NCI-H1105 treated with DMSO at 0.1 percent for 48 hours (cell line): ENCODE measurements around the gene EEFSEC.

ENCODE experiments used
- DNase-seq: peaks from one replicate; lab custom pipeline; 2025; lab: John Stamatoyannopoulos, UW

EEFSEC gene

DNA sequence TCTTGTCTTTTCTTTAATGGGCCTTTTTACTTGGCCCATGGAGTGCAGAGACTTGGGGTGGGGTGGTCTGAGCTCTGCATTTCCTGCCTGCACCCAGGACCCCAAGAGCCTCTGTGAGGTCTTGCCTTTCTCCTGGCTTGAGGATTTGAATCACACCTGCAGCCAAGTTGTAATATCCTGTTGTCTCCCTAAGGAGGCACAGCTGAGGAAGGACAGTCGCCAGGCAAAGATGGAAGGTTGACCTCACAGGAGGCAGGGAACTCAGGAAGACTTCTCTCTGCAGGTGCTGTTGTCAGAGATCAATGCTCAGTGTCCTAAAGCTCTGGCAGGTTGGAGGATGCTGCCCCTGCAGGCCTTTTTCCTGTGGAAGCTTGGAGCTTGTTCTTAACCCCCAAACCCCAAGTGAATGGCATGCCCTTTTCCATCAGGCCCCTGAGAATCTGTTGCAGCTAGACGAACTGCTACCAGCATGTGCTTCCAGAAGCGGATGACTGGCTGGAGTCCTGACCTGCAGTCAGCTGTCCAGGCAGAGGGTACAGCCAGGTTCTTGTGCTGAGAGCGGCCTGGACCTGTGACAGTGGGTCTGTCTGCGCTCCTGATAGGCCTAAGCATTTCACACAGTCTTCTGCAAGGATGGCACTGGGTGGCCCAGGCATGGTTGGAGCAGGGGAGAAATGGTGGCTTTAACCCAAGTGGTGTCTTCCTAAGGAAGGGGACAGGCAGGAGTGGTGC lies 120.0 kb downstream of the EEFSEC start:
- no peak for DNase-seq

DNA sequence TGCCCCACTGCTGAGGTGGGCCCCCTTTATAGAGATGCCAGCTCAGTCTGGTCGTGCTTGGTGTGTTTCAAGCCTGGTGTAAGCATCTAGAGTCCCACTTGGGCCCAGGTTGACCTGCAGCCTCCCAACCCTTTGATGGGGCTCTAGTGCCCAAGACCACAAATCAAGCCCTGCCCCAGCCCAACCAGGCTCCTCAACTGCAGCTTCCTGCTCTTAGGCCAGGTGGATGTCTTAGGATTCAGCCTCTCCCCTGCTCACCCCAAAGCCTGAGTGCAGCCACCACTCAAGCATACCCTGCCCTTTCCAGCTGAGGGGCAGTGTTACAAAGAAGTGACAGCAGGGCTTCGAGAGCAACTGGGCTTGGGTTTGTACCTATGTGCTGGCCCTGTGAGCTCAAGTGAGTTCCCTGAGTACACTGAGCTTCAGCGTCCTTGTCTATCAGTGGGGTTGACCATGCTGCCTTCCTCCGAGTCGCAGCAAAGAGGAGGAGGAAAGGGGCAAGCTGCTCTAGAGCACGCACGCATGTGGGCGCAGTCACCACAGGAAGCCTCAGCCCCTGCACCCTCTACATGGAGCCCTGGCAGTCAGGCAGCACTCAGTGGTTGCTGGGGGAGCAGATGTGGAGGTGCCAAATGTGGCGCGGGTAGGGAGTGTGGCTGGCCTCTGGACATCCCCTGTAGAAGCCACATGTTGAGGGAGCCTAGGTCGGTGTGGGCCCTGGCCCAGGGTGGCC lies 120.7 kb downstream of the EEFSEC start:
- DNase-seq = no peak

DNA sequence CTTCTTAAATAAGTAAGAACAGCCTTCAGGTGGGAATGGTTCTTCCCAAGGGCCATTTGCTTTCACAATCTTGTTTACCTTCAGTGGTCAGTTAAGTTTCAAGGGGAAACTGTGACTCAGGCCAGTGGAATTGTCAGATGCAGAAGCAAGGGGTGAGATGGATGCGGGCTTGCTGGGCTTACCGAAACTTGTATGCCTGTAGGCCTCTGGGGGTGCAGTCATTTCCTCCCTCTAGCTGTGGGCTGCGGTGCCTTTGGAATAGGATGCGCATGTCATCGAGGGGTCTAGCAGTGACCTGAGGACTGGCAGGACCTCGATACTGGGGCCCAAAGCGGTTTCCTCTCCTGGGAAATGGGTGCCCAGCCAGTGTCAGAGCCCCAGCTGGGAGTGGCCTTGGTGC lies 121.6 kb downstream of the EEFSEC start:
- no peak for DNase-seq

DNA sequence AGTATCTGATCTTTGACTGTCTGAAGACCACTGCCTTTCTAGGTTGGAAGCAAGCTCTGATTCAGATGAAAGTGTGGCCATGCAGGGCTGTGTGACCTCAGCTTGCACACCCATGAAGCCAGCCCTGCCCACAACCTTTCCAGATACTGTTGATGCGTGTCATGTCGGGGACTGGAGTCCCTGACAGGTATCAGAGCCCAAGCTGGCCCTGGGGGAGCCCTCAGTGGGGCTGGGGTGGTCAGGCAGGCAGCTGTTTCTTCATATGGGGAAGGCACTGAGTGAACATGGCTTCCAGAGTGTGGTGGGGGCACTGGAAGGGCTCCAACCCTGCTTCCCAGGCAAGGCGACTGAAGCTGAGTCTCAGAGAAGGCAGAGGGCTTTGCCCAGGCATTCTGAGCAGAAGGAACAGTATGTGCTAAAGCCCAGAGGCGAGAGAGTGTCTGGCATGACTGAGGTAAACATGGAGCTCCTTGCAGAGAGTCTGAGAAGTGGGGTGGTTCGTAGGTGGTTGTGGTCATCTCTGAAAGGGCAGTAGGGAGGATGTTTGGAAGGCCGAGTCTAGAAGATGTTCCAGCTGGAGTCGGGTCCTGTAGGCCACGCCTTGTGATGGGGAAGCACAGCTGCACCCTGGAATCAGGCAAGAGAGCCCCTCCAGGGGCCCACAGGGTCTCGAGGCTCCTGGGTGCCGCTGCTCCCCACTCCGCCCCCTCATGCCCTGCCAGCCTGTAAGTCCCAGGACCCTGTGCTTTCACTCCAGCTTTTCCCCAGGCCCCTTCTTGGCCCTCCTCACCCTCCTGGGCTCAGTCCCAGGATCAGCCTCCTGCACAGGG lies 122.2 kb downstream of the EEFSEC start:
- DNase-seq = no peak

DNA sequence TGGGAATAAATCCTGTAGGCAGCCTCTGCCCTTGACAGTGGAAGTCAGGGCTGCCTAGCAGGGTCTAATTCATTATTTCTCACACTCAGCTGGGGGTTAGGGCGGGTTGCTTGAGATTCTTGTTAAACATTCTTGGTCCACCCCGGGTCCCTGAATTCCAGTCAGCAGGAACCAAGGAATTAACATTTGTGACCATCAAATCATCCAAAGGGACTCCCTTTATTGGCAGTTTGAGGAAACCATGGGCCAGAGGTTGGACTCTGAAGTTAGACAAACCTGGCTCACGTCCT lies 122.8 kb downstream of the EEFSEC start:
- DNase-seq = no peak

DNA sequence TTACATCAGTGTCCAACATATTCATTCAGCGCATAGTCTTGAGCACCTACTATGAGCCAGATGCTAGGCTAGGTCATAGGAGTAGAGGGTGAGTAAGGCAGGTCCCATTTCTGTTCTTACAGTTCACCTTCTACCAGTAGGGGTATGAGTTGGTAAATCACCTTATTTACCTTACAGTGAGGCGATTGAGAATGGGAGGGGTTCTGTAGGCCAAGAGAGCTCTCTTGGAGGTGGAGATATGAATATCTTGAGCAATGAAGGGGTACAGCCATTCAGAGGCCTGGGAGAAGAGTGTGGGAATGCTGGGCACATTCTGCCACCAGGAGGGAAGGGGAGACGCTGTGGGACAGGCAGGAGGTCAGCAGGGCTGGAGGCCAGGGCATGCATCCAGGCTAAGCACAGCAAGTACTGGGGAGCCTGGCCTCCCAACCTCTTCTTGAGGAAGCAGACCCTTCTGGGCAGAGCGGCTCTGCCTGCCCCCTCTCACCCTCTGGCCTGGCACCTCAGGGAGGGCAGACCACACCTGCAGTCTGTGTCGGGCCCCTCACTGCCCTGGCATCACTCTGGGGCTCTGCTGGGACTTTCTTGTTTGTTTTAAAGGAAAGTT lies 123.4 kb downstream of the EEFSEC start:
- DNase-seq = no peak

DNA sequence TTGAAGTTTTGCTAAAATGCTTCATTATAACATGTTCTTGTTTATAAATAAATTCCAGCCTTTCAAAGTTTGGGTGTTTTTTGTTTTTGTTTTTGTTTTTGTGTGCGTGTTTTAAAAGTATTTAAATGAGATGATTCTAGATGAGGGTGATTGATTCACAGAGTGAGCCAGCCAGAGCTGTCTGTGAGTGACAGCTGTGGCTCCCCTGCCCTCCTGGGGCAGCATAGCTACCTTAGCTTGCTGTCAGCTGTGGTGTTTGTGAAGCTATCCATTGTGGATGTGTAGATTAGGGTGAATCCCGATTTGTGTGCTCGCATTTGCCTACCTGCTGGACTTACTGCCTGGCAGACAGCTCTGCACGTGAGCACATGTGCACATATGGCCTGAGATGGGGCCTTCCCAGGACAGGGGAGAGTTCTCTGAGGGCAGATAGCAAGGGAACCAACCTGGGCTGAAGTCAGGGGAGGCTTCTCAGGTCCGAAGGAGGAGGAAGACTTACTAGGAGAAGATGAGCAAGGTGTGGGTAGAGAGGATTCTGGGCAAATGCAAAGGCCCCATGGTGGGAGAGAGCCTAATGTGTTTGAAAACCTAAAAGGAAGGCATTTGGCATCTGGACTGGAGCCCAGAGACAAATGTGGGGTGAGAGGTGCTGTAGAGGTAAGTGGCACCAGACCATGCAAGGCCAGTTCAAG lies 124.2 kb downstream of the EEFSEC start:
- DNase-seq = no peak

DNA sequence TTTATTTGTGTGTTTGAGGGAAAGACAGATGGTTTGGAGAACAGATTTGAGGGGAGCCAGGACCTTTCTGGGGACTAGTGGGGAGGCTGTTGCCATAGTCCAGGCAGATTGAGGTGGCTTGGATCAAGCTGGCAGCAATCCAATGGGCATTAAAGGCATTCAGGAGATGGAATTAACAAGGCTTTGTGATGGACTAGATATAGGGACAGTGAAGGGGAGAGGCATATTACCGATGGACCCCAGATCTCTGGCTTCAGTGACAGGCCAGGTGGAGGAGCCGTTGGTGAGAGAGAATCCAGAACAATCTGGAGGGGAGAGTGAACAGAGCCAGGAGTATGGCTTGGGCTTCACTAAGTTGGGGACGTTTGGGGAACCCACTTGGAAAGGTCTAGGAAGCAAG lies 124.8 kb downstream of the EEFSEC start:
- no peak for DNase-seq

DNA sequence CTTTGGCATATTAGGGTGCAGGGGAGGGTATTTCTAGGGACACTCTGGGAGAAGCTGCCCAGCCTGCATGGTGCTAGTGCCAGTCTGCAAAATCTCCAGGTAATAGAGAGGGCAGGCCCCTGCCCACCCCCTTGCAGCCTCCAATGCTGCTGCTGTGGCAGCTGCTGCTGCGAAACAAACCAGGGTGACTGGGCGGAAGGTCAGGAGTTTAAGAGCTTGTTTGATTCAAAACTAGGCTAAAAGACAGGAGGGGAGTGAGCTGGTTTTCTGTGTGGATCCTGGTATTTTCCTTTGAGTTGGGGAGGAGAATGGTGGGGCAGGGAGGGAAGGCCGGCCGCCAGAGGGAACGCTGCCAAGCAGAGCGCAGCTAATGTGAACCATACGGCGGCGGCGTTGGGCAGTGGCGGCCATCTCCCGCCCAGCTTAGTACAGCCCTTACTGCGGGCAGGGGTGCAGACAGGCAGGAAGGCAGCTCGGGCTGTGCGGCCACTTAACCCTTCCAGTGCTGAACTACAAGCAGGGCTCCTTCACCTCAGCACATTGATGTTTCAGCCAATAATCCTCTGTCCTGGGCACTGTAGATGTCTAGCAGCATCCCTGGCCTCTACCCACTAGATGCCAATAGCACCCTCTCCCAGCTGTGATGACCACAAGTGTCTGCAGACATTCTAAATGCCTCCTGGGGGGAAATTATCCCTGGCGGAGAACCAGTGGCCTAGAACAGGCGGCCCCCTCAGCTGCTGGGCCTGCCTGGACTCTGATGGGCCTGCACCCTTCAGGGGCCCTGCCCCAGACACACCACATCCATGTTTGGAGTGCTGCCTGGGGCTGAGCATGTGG lies 125.7 kb downstream of the EEFSEC start:
- no peak for DNase-seq

DNA sequence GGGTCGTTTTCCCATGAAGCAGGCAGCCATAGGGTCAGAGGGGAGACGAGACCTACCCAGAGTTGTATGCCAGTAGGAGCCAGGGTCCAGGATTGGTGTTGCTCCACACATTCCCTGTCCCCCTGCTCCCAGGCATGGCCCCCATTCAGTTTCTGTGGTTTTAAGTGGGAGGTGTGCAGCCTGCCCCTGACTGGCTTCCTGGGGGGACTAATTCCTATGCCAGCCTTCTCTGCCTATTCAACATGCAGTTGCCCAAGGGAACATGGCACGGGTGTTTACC lies 126.3 kb downstream of the EEFSEC start:
- DNase-seq = no peak

DNA sequence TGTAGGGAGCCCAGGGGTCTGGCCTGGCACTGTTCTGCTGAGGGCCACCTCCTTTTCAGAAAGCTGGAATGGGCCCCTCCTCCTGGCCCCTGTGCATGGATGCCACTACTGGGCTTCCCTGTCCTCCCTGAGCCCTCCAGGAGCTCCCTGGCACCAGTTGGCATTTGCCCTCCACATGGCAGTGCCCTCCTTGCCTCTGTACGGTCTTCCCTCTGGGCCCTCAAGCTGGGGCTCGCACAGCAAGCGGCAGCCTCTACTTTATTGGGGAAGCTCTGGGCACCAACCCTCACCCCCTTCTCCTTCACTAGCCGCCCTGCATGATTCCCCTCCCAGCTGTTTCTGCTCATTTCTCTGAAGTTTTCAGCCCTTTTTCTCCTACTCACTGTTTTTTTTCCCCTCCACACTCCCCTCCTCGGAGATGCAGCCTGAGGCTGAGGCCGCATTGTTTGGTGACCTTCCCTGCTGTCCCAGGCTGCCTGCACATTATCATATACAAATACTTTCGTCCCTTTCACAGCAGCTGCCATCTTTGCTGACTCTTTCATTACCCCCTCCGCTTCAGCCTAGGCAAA lies 127.3 kb downstream of the EEFSEC start:
- DNase-seq = no peak

DNA sequence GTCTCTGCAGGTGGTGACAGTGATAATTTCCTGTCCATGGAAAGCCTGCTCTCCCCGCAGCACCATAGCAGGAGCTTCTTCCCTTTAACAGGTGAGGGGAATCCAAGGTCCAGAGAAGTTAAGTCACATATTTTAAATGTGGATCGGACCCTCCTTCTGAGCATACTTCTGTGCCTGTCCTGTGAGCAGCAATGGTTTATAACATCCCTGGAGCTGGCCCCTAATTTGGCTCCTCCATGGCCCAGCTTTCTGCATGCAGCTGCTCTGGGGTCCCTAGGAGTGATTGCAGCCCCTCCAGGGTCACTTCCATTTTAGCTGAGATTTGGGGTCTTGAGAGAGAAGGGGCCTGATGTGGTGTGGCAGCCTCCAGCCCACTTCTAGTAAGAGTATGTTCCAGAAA lies 127.8 kb downstream of the EEFSEC start:
- no peak for DNase-seq

DNA sequence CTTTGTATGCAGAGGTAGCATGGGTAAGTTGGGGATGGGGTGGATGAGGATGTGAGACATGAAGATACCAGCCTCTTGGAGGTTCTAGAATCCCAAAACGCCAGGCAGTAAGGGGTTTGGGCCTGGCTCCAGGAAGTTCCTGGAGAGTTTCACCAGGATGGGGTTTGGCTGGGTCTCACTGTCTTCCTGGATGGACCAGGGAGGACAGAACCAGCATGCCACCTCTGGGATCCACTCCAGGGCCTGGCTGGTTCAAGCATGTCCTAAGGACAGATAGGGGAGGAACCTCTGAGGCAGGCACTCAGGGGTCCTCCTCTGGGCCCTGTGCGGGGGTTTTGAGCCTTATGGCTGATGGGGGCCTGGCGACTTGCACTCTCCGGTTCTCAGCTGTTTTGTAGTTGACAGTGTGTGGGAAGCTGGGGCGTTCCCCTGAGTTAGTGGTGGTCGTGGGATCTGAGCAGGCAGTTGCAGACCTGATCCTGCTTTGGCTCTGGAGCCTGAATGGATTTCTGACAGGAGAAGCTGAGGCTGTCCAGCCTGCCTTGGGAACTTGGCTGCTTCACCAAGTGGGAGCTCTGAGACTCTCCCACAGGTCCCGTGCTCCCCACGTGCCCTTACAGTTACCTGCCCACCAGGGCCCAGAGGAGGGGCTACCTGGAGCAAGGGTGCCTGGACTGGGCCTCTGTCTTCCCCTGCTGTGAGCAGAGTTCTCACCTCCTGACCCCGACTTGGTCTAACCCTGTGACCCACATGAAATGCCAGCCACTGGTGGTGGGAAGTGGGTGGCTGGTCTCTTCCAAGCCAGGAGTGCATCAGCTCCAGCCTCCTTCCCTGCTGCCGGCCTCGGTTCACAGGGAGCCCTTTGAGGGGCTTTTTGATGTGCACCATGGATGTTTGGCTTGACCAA lies 128.4 kb downstream of the EEFSEC start:
- DNase-seq = no peak

DNA sequence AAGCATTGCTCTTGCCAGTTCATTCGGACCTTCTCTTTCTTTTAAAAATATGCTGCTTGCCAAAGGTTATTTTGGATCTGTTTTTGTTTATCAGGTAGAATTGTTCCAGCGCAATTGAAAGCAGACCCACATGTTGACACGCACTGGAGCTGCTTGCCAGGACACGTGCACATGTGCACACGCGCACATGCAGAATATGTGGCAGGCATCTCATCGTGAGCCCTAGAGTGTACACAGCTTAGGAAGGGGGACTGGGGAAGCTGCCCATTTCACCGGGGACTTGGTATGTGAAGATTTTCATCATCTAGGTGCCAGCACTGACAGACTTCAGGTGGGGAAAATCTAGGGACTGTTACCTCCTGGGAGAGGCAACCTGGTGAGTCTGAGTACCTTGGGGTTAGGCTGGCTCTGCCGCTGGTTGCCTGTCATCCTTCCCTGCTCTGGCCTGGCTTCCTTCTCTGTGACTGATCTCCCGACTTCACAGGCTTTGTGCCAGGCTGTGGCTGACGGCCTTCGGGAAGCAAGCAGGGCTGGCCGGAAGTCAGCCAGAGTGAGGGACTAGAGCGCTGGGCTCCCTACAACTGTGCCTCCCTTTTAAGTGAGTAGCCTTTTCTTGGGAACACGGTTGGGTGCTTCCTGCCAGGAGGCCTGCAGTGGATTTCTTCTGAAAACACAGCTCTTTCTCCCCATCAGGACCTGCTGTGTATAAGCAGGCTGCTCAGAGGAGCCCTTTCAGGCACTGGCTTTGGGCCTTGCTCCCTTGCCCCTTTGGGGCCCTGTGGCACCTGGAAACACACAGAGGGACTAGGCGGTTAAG lies 129.3 kb downstream of the EEFSEC start:
- no peak for DNase-seq

DNA sequence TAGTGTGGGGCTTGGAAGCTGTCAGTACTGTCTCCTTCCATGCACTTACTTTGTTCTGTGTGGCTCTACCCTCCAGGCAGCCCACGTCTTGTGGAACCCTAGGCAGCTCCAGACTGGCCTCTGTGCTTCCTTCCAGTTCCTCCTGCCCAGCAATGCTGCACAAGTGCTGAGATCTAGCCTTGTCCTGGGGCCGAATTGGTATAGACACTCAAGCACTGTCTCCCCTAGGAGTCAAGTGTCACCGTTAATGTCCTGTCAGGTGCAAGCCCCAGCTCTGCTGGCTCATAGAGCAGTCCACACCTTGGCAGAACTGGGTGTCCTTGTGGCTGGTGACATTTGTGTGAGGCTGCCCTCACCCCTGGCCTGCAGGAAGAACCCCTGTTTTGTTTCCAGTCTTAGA lies 130.1 kb downstream of the EEFSEC start:
- no peak for DNase-seq

DNA sequence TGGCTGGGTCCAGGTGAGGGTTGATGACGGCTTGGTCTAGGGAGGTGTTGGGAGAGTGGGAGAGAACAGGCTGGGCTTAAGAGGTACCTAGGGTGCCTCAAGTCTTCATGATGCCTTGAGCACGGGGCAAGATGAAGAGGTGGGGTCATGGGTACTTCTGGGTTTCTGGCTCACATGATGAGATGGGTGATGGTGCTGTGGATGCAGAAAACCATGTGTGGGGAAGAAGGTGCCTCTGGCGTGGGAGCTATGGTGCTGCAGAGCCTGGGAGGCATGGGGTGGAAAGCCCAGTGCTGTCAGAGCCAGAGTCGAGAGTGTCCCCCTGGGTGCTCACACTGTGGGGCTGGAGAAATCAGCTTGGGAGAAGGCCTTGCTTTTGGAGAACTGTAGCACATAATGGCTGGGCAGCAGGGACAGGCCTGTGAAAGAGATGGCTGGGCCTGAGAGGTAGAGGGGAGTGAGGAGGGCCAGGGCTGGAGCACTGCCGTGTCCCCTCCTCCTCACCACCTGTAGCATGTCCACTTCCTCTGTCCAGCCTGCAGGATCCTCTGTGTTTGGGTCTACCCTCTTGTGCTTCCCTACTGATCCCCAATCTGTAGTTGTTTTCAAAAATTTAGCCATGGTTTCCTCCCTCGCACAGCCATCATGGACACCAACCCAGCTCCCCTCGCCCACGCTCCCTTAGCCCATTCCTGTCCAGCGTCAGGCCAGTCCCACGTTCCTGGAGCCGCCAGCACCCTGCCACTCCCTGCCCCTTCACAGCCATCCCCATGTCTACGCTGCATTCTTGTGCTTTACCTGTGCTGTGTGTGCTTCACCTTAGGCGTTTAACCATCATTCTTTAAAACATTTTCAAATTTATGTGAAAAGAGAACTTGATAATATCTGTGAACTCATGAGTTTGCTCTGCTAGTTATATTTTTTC lies 132.0 kb downstream of the EEFSEC start:
- no peak for DNase-seq

DNA sequence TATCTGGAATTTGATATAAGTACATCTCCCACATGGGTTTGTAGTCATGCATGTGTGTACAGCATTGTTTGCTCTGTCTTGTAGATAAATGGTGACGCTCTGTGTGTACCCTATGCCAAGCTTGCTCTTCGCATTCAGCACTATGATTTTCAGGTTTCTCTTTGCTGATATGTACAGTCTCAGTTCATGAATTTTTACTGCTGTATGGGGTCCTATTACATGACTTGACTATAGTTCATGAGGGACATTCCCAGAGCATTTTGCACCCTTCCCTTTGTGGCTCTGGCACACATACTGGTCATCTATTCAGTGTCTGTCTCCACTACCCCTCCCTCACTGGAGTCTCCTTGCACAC lies 132.7 kb downstream of the EEFSEC start:
- DNase-seq = no peak

DNA sequence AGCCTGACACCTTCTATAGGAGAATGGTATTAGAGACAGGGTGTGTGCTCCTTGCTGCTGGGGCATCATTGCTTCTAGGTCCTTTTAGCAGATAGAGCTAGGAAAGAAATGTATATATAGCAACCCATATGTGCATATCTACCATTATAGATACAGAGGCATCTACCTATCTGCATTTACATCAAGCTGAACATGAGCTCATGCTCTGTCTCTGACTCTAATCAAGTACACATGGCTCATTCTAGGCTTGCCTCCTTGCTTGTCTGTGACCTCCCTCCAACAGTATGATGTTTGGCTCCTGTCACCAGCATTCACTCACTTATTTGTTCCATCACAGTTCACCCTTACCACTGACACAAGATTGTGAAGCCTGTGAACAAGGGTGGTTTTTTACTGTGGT lies 133.4 kb downstream of the EEFSEC start:
- DNase-seq = no peak
